Hepatocyte (in vitro differentiated cells): Measurements from ENCODE around the gene RFC2. TPM values are rescaled to one million over a fixed set of nuclear protein-coding genes. Genes with fewer than 3 reads are reported as not detected.

Experiments used
- DNase-seq: peaks from one replicate; pipeline ENCODE4 v3.0.0-alpha.2; 2016; ENCODE audit warnings: low spot score
- H2AFZ ChIP-seq: fragments of 200-600 bp; sonication (generic); 2 replicates; pipeline ENCODE4 v1.6.0; 2016; ENCODE audit warnings: antibody characterized with exemption, mild to moderate bottlenecking
- H3K27ac ChIP-seq: fragments of 200-600 bp; sonication (generic); 2 replicates; pipeline ENCODE4 v1.5.1; 2016; ENCODE audit warnings: mild to moderate bottlenecking
- H3K27me3 ChIP-seq: fragments of 200-600 bp; sonication (generic); 2 replicates; pipeline ENCODE4 v1.6.1; 2016
- H3K36me3 ChIP-seq: fragments of 200-600 bp; sonication (generic); replicated peaks from 2 replicates; pipeline ENCODE4 v1.5.1; 2016; ENCODE audit warnings: low read depth; ENCODE audit not compliant: insufficient read depth
- H3K4me1 ChIP-seq: fragments of 200-600 bp; sonication (generic); 2 replicates; pipeline ENCODE4 v1.5.1; 2016; ENCODE audit warnings: mild to moderate bottlenecking, moderate library complexity; ENCODE audit not compliant: insufficient read depth
- H3K4me2 ChIP-seq: fragments of 200-600 bp; sonication (generic); 2 replicates; pipeline ENCODE4 v1.6.0; 2016
- H3K4me3 ChIP-seq: fragments of 200-600 bp; sonication (generic); 2 replicates; pipeline ENCODE4 v1.5.1; 2016; ENCODE audit warnings: mild to moderate bottlenecking
- H3K79me2 ChIP-seq: fragments of 200-600 bp; sonication (generic); 2 replicates; pipeline ENCODE4 v1.6.0; 2017; ENCODE audit warnings: mild to moderate bottlenecking
- H3K9me2 ChIP-seq: fragments of 200-600 bp; sonication (generic); replicated peaks from 2 replicates; pipeline ENCODE4 v1.6.0; 2017; ENCODE audit warnings: mild to moderate bottlenecking; ENCODE audit not compliant: insufficient read depth
- H3K9me3 ChIP-seq: fragments of 200-600 bp; sonication (generic); 2 replicates; pipeline ENCODE4 v1.5.1; 2016; ENCODE audit warnings: low read depth, mild to moderate bottlenecking
- H4K20me1 ChIP-seq: fragments of 200-600 bp; sonication (generic); 2 replicates; pipeline ENCODE4 v1.6.0; 2016; ENCODE audit warnings: mild to moderate bottlenecking; ENCODE audit not compliant: insufficient read depth, poor library complexity, severe bottlenecking
- EZH2 ChIP-seq: fragments of 200-600 bp; sonication (generic); IDR thresholded peaks from 2 replicates; pipeline ENCODE4 v1.6.1; 2016; ENCODE audit warnings: antibody characterized with exemption, mild to moderate bottlenecking, borderline replicate concordance
- EZH2phosphoT487 ChIP-seq: fragments of 200-600 bp; sonication (generic); IDR thresholded peaks from one replicate; pipeline ENCODE4 v1.6.1; 2018; ENCODE audit warnings: antibody characterized with exemption, mild to moderate bottlenecking, low read depth, moderate library complexity; ENCODE audit not compliant: unreplicated experiment, severe bottlenecking
- whole genome bisulfite sequencing: methylation state at CpG from one replicate; pipeline ENCODE4 v1.1.6; 2016; ENCODE audit warnings: low lambda C conversion rate; ENCODE audit errors: missing lambda C conversion rate; 5-methylcytosine and 5-hydroxymethylcytosine counted together
- polyA plus RNA-seq: library from polyadenylated mRNA; unstranded; fragments of >200 nt; fragmentation: Nextera tagmentation; extraction: Ambion mirVana; gene quantifications from 2 replicates; pipeline ENCODE4 v1.2.1, GENCODE V29; 2016
- total RNA-seq: library from RNA; depleted of rRNA; stranded (reverse); fragments of >200 nt; gene quantifications from 2 replicates; pipeline ENCODE4 v1.2.3, GENCODE V29; 2014
- TF ChIP-seq, protein P1 (sequence below): fragments of 200-600 bp; sonication (generic); IDR thresholded peaks from 2 replicates; pipeline ENCODE4 v1.5.1; 2016; ENCODE audit warnings: antibody characterized with exemption, mild to moderate bottlenecking; ENCODE audit not compliant: poor library complexity

RFC2 gene
- total and polyA plus RNA-seq, 2 experiments from 2014 or later, result 16.8 to 25.4 TPM

GRCh38 chr7:74193913-74194312 is 60.3 kb downstream of the RFC2 start:
- H3K9me2 ChIP-seq, result no peaks in the 10 kb centered on the region
- WGBS, result 96% methylated on average over 7 of the region's 7 CpGs
- H3K4me3 ChIP-seq, result no peak overlapping the region
- DNase-seq, result no peak
- H4K20me1 ChIP-seq, result peaks cover 26% of the 10 kb centered on the region
- TF ChIP-seq, protein P1, sequence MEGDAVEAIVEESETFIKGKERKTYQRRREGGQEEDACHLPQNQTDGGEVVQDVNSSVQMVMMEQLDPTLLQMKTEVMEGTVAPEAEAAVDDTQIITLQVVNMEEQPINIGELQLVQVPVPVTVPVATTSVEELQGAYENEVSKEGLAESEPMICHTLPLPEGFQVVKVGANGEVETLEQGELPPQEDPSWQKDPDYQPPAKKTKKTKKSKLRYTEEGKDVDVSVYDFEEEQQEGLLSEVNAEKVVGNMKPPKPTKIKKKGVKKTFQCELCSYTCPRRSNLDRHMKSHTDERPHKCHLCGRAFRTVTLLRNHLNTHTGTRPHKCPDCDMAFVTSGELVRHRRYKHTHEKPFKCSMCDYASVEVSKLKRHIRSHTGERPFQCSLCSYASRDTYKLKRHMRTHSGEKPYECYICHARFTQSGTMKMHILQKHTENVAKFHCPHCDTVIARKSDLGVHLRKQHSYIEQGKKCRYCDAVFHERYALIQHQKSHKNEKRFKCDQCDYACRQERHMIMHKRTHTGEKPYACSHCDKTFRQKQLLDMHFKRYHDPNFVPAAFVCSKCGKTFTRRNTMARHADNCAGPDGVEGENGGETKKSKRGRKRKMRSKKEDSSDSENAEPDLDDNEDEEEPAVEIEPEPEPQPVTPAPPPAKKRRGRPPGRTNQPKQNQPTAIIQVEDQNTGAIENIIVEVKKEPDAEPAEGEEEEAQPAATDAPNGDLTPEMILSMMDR, result no peak
- TF ChIP-seq EZH2phosphoT487 (no peak), EZH2 (no peak)
- H3K9me3 ChIP-seq, result no peaks in the 10 kb centered on the region
- no peaks in the 10 kb centered on the region for H3K27me3 ChIP-seq
- no peak overlapping the region for H3K4me2 ChIP-seq
- peaks cover 6% of the 10 kb centered on the region for H3K36me3 ChIP-seq
- H3K4me1 ChIP-seq, result no peaks in the 10 kb centered on the region
- H3K79me2 ChIP-seq, result peaks cover 35% of the 10 kb centered on the region
- no peak overlapping the region for H2AFZ ChIP-seq
- H3K27ac ChIP-seq, result no peak overlapping the region

DNA sequence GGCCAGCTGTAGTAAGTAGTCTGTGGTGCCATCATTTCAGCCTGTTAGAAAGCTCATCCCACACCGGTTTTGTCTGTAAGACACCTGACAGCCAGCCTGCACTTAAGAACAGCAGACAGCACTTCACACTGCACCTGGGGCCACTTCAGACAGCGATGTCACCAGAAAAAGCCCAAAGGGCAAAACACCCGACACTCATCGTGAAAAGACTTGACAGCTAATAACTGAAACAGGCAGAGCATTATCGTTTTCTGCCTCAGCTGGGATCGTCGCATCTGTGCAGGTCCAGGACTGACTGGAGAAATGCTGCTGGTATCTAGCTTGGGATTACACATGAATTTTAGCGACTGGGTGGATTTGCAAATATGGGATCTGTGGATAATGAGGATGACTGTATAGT is 61.1 kb downstream of the RFC2 start:
- Histone ChIP-seq H3K9me2 (no peaks in the 10 kb centered on the region), H3K27ac (no peak overlapping the region), H2AFZ (no peak overlapping the region), H3K36me3 (peaks cover 6% of the 10 kb centered on the region), H3K4me1 (peaks cover under 1% of the 10 kb centered on the region), H3K9me3 (no peaks in the 10 kb centered on the region), H3K4me3 (no peak overlapping the region), H3K79me2 (peaks cover 43% of the 10 kb centered on the region), H3K4me2 (no peak overlapping the region), H4K20me1 (peaks cover 35% of the 10 kb centered on the region), H3K27me3 (no peaks in the 10 kb centered on the region)
- WGBS, result 88% methylated on average over 8 of the region's 8 CpGs
- TF ChIP-seq EZH2phosphoT487 (no peak), EZH2 (no peak)
- TF ChIP-seq, protein P1, result no peak
- no peak for DNase-seq

- 96% methylated on average over 9 of the region's 9 CpGs for WGBS
- Histone ChIP-seq H3K27me3 (no peaks in the 10 kb centered on the region), H3K27ac (no peak overlapping the region), H4K20me1 (peaks cover 53% of the 10 kb centered on the region), H3K36me3 (peaks cover 6% of the 10 kb centered on the region), H3K9me3 (no peaks in the 10 kb centered on the region), H3K9me2 (no peaks in the 10 kb centered on the region), H2AFZ (no peak overlapping the region), H3K4me3 (no peak overlapping the region), H3K79me2 (peaks cover 61% of the 10 kb centered on the region), H3K4me2 (no peak overlapping the region), H3K4me1 (peaks cover 5% of the 10 kb centered on the region)
- TF ChIP-seq EZH2 (no peak), EZH2phosphoT487 (no peak)
- TF ChIP-seq, protein P1, result no peak
- no peak for DNase-seq
Measured at GRCh38 chr7:74191231-74191630, 63.0 kb downstream of the RFC2 start.

DNA sequence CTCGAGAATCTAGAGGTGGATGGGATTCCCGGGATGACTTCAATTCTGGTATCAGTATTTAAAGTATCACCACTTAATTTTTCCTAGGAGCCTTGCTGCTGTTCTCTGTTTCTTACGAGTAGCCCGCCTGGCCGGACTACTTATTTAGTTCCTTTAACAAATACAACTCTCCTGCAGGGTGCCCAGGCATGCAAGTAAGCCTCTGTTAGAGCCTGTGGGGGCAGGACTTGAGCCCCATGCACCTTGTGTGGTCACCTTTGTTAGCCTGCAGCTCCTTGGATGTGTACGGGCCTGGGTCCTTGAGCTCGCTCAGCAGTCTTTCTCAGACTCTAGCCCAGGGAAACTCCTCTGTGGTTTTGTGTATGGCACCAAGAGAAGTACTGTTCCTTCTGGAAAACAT is 63.9 kb downstream of the RFC2 start:
- peaks cover 63% of the 10 kb centered on the region for H4K20me1 ChIP-seq
- WGBS, result 93% methylated on average over 7 of the region's 7 CpGs

More for the DNA sequence above, 63.9 kb downstream of the RFC2 start:
- Histone ChIP-seq H3K27me3 (no peaks in the 10 kb centered on the region), H2AFZ (no peak overlapping the region), H3K27ac (no peak overlapping the region), H3K4me3 (no peak overlapping the region), H3K4me2 (no peak overlapping the region), H3K4me1 (peaks cover 10% of the 10 kb centered on the region), H3K36me3 (peaks cover 6% of the 10 kb centered on the region), H3K79me2 (peaks cover 71% of the 10 kb centered on the region), H3K9me2 (no peaks in the 10 kb centered on the region), H3K9me3 (no peaks in the 10 kb centered on the region)
- TF ChIP-seq, protein P1, result no peak
- TF ChIP-seq EZH2, result no peak
- no peak for TF ChIP-seq EZH2phosphoT487
- no peak for DNase-seq
